ENCODE measurements around the gene LNPK.

DNA sequence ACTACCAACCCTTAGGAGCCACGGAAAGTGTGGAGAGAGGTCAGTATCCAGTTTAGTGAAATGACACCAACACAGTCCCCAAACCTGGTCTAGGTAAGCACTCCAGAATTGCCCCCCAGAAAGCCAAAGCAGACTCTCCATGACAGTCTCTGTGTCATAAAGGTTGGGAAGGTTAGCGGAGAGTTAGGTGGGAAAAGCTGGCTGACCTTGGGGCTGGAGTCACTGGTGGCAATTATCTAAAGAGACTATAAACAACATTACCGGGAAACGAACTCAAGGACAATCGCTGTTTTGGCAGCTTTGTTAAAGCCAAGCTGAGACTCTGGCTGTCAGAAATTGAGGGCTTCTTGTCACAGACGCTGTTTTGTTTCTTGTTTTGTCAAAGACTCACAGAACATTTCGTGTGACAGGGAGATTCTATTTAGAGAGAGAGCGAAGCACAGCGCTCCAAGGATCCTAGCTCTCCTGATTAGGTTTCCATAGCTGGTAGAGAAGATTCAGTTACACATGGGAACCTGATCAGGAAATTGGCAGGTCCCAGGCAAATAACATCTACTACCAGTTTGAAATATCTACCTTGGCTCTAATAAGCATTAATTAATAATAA, 111.3 kb downstream of the LNPK start:
- TF ChIP-seq, protein P1, sequence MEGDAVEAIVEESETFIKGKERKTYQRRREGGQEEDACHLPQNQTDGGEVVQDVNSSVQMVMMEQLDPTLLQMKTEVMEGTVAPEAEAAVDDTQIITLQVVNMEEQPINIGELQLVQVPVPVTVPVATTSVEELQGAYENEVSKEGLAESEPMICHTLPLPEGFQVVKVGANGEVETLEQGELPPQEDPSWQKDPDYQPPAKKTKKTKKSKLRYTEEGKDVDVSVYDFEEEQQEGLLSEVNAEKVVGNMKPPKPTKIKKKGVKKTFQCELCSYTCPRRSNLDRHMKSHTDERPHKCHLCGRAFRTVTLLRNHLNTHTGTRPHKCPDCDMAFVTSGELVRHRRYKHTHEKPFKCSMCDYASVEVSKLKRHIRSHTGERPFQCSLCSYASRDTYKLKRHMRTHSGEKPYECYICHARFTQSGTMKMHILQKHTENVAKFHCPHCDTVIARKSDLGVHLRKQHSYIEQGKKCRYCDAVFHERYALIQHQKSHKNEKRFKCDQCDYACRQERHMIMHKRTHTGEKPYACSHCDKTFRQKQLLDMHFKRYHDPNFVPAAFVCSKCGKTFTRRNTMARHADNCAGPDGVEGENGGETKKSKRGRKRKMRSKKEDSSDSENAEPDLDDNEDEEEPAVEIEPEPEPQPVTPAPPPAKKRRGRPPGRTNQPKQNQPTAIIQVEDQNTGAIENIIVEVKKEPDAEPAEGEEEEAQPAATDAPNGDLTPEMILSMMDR (IDR thresholded peaks at IDR 0.05), result no peak
- TF ChIP-seq POLR2A (IDR thresholded peaks at IDR 0.05), result no peak

All from testis (tissue), 2 donors.